Globus pallidus (tissue), 1 donor: Measurements from ENCODE around the gene FHL2.

Source experiments
- DNase-seq: peaks from one replicate; pipeline ENCODE4 v3.0.0-alpha.2; 2015; ENCODE audit warnings: low spot score

FHL2 gene

GRCh38 chr2:105378276-105378840 is 20.5 kb downstream of the FHL2 start:
- no peak for DNase-seq

DNA sequence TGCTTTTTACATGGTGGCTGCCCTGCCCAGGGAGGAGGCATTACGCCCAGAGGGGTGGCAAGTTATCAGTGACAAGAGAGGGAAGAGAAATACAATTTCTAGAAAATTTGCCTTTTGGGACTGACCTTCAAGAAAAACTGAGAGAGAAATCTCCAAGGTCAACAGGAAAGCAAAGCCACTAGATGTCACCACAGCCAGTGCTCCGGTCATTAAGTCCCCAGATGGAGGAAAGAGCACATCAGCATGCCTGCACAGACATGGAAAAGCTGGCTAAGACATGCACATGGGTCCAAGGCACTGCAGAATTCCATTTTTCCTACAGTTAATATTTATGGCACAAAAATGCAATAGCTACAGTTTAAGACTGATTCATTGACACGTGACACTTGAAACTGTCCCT is 21.0 kb downstream of the FHL2 start:
- DNase-seq, result no peak

DNA sequence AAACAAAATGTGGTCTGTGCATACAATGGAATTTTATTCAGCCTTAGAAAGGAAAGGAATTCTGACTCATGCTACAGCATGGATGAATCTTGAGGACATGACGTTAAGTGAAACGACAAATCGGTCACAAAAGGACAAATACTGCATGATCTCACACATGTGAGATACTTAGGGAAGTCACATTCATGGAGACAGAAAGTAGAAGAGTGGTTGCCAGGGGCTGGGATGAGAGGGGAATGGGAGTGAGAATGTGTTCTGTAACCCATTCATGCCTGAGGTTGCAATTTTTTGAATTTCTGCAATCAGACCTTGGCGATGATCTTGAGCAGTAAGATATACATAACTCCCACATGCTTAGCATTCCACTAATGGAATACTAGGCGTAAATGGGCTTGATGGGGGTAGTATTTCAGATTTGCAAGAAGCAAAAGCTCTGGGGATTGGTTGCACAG is 22.0 kb downstream of the FHL2 start:
- no peak for DNase-seq

GRCh38 chr2:105376010-105376409 is 22.8 kb downstream of the FHL2 start:
- no peak for DNase-seq

GRCh38 chr2:105375001-105375561 is 23.8 kb downstream of the FHL2 start:
- DNase-seq, result no peak

- DNase-seq, result no peak
These were observed 24.9 kb downstream of the FHL2 start for GRCh38 chr2:105373895-105374401.

- DNase-seq, result peak; percentile 18
These were observed 25.5 kb downstream of the FHL2 start for GRCh38 chr2:105373344-105373781.

DNA sequence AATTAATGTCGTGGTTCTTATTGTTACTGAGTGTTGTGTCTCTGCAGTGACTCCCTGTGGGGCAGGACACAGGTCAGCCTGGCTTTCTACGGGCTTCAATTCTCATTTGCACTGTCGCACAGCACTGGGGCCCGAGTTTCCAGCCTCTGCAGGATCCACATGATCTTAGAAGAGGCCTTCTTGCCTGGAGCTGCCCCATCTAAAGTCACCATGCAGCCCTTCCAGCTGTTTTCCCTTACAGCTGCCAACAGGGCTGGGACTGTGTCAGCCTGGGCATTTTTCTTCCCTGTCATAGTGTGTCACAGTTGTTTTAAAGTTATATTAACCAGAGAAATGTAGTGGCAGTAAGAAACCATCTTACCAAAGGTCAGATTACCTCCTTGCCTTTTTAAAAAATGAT is 27.0 kb downstream of the FHL2 start:
- no peak for DNase-seq

- DNase-seq, result no peak
These were observed 27.7 kb downstream of the FHL2 start for GRCh38 chr2:105371156-105371555.

GRCh38 chr2:105369777-105370690 is 28.8 kb downstream of the FHL2 start:
- DNase-seq, result peak; percentile 67

GRCh38 chr2:105368759-105369408 is 30.0 kb downstream of the FHL2 start:
- no peak for DNase-seq

DNA sequence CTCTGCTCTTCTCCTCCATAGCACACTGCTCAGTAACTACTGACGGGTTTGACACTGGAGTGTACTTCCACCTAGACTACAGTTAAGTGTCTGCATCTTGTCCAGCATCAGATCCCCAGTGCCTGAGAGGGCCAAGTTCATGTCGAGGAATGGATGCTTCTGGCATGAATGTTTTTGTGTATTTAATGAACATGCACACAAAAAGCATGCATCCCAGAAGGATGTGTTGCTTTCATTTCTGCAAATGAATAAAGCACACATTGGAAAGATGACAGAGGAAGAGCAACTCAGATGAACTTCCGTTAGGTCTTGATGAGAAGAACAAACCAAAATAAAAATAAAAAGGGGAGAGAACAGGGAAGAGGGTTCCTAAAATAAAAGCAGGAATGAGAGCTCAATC is 33.6 kb downstream of the FHL2 start:
- no peak for DNase-seq

DNA sequence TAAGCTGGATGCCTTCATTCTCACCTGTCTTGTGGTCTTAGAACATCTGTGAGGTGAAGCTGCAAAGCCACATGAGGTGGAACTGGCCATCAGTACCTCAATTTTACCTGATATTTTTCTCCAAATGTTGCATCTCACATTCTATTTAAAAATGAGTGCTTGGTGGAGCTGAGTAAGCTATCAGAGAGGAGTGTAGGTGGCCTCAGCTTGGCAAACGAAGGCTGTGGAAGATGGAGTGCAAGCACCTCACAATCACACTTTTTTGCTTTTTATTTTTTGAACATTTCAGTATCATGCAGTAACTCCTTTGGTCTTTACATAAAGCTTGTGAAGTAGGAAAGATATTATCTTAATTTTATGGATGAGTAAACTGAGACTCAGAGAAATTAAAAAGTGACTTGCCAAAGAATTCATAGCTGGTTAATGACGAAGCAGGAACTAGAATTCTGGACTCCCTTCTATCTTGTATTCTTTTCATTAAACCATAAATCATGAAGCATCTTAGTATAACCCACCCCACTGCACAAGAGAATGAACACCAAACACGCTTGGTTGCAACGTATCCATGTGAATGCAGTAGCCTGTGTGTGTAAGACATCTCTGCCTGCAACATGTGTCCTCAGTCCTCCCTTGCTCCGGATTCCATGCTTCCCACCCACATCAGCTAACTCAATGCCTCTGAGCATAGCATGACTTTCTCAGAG is 34.3 kb downstream of the FHL2 start:
- DNase-seq, result no peak

- no peak for DNase-seq
These were observed 35.8 kb downstream of the FHL2 start for GRCh38 chr2:105362862-105363591.

GRCh38 chr2:105361102-105361889 is 37.6 kb downstream of the FHL2 start:
- DNase-seq, result no peak

DNA sequence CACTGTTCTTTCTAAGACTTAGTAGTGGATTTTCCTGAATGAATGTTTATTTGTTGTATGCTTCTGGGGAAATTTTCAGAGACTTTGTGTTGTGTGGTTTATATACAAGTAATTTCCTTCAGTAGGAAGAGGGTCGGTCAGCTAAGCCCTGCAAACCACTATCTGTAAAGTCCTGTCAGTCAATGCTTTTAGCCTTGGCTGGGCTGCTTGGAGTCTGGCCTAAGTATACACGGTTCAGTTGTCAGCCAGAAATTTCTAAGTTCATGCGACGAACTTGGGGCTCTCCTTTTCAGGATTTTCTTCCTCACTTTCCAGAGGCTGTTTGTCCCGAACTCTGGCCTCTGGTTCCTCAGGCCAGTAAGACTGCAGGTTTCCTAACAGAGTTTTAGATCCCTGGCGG is 40.3 kb downstream of the FHL2 start:
- DNase-seq, result no peak

DNA sequence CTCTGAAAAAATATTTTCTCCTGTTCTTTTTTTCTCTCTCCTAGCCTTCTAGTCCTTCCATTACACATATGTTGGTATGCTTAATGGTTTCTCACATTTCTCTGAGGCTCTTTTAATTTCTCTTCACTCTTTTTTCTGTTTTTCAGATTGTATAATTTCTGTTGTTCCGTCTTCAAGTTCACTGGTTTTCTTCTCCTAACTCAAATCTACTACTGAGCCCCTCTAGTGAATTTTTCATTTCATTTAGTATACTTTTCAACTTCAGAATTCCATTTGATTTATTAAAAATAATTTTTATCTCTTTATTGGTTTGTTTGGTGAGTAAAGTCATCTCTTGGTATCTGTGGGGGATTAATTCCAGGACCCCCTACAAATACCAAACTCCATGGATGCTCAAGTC is 41.7 kb downstream of the FHL2 start:
- no peak for DNase-seq

- DNase-seq, result no peak
These were observed 54.0 kb downstream of the FHL2 start for GRCh38 chr2:105344704-105345345.

GRCh38 chr2:105339414-105339813 is 59.4 kb downstream of the FHL2 start:
- no peak for DNase-seq

- DNase-seq, result no peak
These were observed 60.8 kb downstream of the FHL2 start for GRCh38 chr2:105338020-105338385.
